ENCODE data around the gene POGLUT3.
A peak's percentile ranks its signal among the peaks of the same experiment; 100 is the strongest.

The POGLUT3 gene

GRCh38 chr11:108498046-108498815 lies at the start of gene POGLUT3:
TSS of gene POGLUT3 (minus strand) at chr11:108498384. CDS start at chr11:108498366, 18 bp downstream.
- DNase-seq: peak; percentile 46

GRCh38 chr11:108545909-108546501 lies 47.8 kb upstream of the POGLUT3 start:
- no peak for DNase-seq

- no peak for DNase-seq
Observed at GRCh38 chr11:108543316-108543964, 45.3 kb upstream of the POGLUT3 start.

- DNase-seq: no peak
Observed at GRCh38 chr11:108541531-108541930, 43.3 kb upstream of the POGLUT3 start.

- no peak for DNase-seq
Observed at GRCh38 chr11:108538502-108538901, 40.3 kb upstream of the POGLUT3 start.

GRCh38 chr11:108538022-108538424 lies 39.8 kb upstream of the POGLUT3 start:
- DNase-seq: no peak

GRCh38 chr11:108536783-108537182 lies 38.6 kb upstream of the POGLUT3 start:
- DNase-seq: no peak

GRCh38 chr11:108535384-108535955 lies 37.3 kb upstream of the POGLUT3 start:
- DNase-seq: no peak

- DNase-seq: no peak
Observed at GRCh38 chr11:108534274-108534882, 36.2 kb upstream of the POGLUT3 start.

GRCh38 chr11:108530426-108530825 lies 32.2 kb upstream of the POGLUT3 start:
- no peak for DNase-seq

GRCh38 chr11:108527382-108527781 lies 29.2 kb upstream of the POGLUT3 start:
- no peak for DNase-seq

- DNase-seq: no peak
Observed at GRCh38 chr11:108525161-108525560, 27.0 kb upstream of the POGLUT3 start.

GRCh38 chr11:108524422-108524821 lies 26.2 kb upstream of the POGLUT3 start:
- no peak for DNase-seq

- DNase-seq: no peak
Observed at GRCh38 chr11:108522318-108522717, 24.1 kb upstream of the POGLUT3 start.

GRCh38 chr11:108518581-108518980 lies 20.4 kb upstream of the POGLUT3 start:
- DNase-seq: no peak

- no peak for DNase-seq
Observed at GRCh38 chr11:108516125-108516524, 17.9 kb upstream of the POGLUT3 start.

- no peak for DNase-seq
Observed at GRCh38 chr11:108512708-108513107, 14.5 kb upstream of the POGLUT3 start.

GRCh38 chr11:108511851-108512474 lies 13.8 kb upstream of the POGLUT3 start:
- DNase-seq: no peak

GRCh38 chr11:108508653-108509593 lies 10.7 kb upstream of the POGLUT3 start:
- no peak for DNase-seq

- no peak for DNase-seq
Observed at GRCh38 chr11:108501396-108501795, 3.2 kb upstream of the POGLUT3 start.

- no peak for DNase-seq
Observed at GRCh38 chr11:108500721-108501120, 2.5 kb upstream of the POGLUT3 start.

GRCh38 chr11:108500169-108500568 lies 2.0 kb upstream of the POGLUT3 start:
- no peak for DNase-seq

All from stimulated activated CD4-positive, alpha-beta T cell treated with anti-CD3 and anti-CD28 coated beads, Interleukin-4, amount 100 ng/mL, for 1 hour (primary cell).